GM12878 (cell line): ENCODE results near the gene STX8. TPM values are rescaled to one million over a fixed set of nuclear protein-coding genes. Genes with fewer than 3 reads are reported as not detected.

ENCODE experiments used
- ATAC-seq: fragments of 200-7000 bp; cut with Tn5 transposase; 3 replicates; pipeline ENCODE4 v1.9.1; 2020; ENCODE audit warnings: mild to moderate bottlenecking, moderate library complexity
- BruUV-seq: library from RNA; stranded (reverse); fragments of 400-500 nt; replicated peaks from 2 replicates; lab custom pipeline; 2021; lab: Mats Ljungman, UMichigan
- CTCF ChIA-PET: fragments of 300-600 bp; sonication (Branson Sonifier 250); formaldehyde crosslinking; extraction: SDS; loops from one replicate; lab custom pipeline; 2021; ENCODE audit warnings: inconsistent platforms; lab: Yijun Ruan, JAX
- POLR2A ChIA-PET: fragments of 350-600 bp; formaldehyde crosslinking; extraction: SDS; loops from one replicate; lab custom pipeline; 2021; ENCODE audit warnings: inconsistent platforms; lab: Charles Lee
- RAD21 ChIA-PET: fragments of 300-600 bp; sonication (Branson Sonifier 250); formaldehyde crosslinking; loops from one replicate; lab custom pipeline; 2023; ENCODE audit warnings: antibody characterized with exemption; ENCODE audit not compliant: unreplicated experiment; lab: Charles Lee
- SMC1A ChIA-PET: fragments of 300-600 bp; sonication (Branson Sonifier 250); formaldehyde crosslinking; loops from one replicate; lab custom pipeline; 2023; ENCODE audit not compliant: unreplicated experiment, uncharacterized antibody; lab: Charles Lee
- DNase-seq: peaks from one replicate; pipeline ENCODE4 v3.0.0-alpha.2; 2011; ENCODE audit warnings: low read depth, low spot score
- FAIRE-seq: peaks from 3 replicates; lab custom pipeline; 2011; peaks lifted over from hg19 to GRCh38; lab: Jason Lieb, UNC
- H2AFZ ChIP-seq: 2 replicates; pipeline ENCODE4 v1.6.0; 2011; ENCODE audit warnings: low read depth, low read length, control low read depth; ENCODE audit not compliant: control insufficient read depth
- H3K27ac ChIP-seq: 2 replicates; pipeline ENCODE4 v1.5.1; 2011; ENCODE audit warnings: control low read depth; ENCODE audit not compliant: control insufficient read depth, insufficient read depth
- H3K27me3 ChIP-seq, 2 experiments: replicated peaks in 1 of 2; 2 replicates each; pipeline versions ENCODE4 v1.6.0 to v1.6.1; 2011; ENCODE audit warnings: low read length in 1 of 2; ENCODE audit not compliant: control insufficient read depth in 2 of 2, insufficient read depth in 2 of 2
- H3K36me3 ChIP-seq, 2 experiments: 2 replicates each; pipeline ENCODE4 v1.5.1; 2011; ENCODE audit warnings: low read length in 1 of 2; ENCODE audit not compliant: control insufficient read depth in 2 of 2, insufficient read depth in 2 of 2
- H3K4me1 ChIP-seq: 2 replicates; pipeline ENCODE4 v1.6.1; 2011; ENCODE audit warnings: mild to moderate bottlenecking, low read length, moderate library complexity, mixed read lengths; ENCODE audit not compliant: control insufficient read depth, insufficient read depth
- H3K4me2 ChIP-seq: 2 replicates; pipeline ENCODE4 v1.6.0; 2011; ENCODE audit warnings: control low read depth; ENCODE audit not compliant: control insufficient read depth, insufficient read depth
- H3K4me3 ChIP-seq: fragments of 200-600 bp; sonication (generic); 2 replicates; pipeline ENCODE4 v1.5.1; 2016
- H3K79me2 ChIP-seq: 2 replicates; pipeline ENCODE4 v1.6.0; 2011; ENCODE audit warnings: low read length; ENCODE audit not compliant: control insufficient read depth, insufficient read depth
- H3K9ac ChIP-seq: 2 replicates; pipeline ENCODE4 v1.8.0; 2011; ENCODE audit warnings: low read length, control low read depth, mixed read lengths; ENCODE audit not compliant: control insufficient read depth, insufficient read depth
- H3K9me3 ChIP-seq: replicated peaks from 3 replicates; pipeline ENCODE4 v1.5.1; 2011; ENCODE audit warnings: mild to moderate bottlenecking, low read length; ENCODE audit not compliant: control insufficient read depth, insufficient read depth
- H4K20me1 ChIP-seq: 2 replicates; pipeline ENCODE4 v1.6.0; 2011; ENCODE audit not compliant: control insufficient read depth, insufficient read depth
- ATF3 ChIP-seq: IDR thresholded peaks from 2 replicates; pipeline ENCODE4 v1.6.1; 2011; ENCODE audit warnings: low read depth, mild to moderate bottlenecking, low read length, moderate library complexity, borderline replicate concordance; ENCODE audit errors: extremely low read depth
- HCFC1 ChIP-seq: fragments of 150-350 bp; IDR thresholded peaks from 2 replicates; pipeline ENCODE4 v1.6.1; 2014; ENCODE audit warnings: low read length
- RFX5 ChIP-seq: IDR thresholded peaks from 2 replicates; pipeline ENCODE4 v1.6.1; 2011; ENCODE audit warnings: low read depth, low read length, improper control_type of control experiment
- RUNX3 ChIP-seq: IDR thresholded peaks from 2 replicates; pipeline ENCODE4 v1.6.1; 2012; ENCODE audit warnings: low read length, inconsistent platforms
- ZNF24 ChIP-seq: fragments of 450-650 bp; IDR thresholded peaks from 2 replicates; pipeline ENCODE4 v1.6.1; 2017; ENCODE audit warnings: antibody characterized with exemption, mild to moderate bottlenecking
- WGBS: methylation state at CpG from one replicate; pipeline ENCODE4 v1.1.6; 2016; ENCODE audit warnings: low lambda C conversion rate; ENCODE audit not compliant: insufficient replicate concordance, insufficient coverage; ENCODE audit errors: missing lambda C conversion rate; 5-methylcytosine and 5-hydroxymethylcytosine counted together
- in situ Hi-C: fragments of 300-500 bp; cut with MboI; formaldehyde crosslinking; loops from 9 replicates; pipeline ENCODE4 v1.14.3; 2018; ENCODE audit warnings: mixed read lengths
- intact Hi-C: fragments of 100-400 bp; cut with micrococcal nuclease; formaldehyde crosslinking; loops from one replicate; pipeline ENCODE4 v1.14.2; 2022; ENCODE audit not compliant: unreplicated experiment
- polyA plus RNA-seq, 11 experiments: library from polyadenylated mRNA; depleted of rRNA in 4 of 11; unstranded in 6 of 11; stranded (reverse) in 5 of 11; fragments of >200 nt; fragmentation: Nextera tagmentation in 4 of 11; fragmentation: Illumina TruSeq in 1 of 11; extraction: Ambion mirVana in 4 of 11; extraction: Trizol in 1 of 11; gene quantifications; 1 replicate in 1 of 11; 2 replicates in 10 of 11; pipeline versions ENCODE4 v1.2.1 to v1.2.3, GENCODE V29; 2011 to 2016; ENCODE audit warnings: inconsistent platforms in 2 of 11, missing spikeins in 2 of 11, low read depth in 1 of 11
- total RNA-seq, 4 experiments: library from RNA; depleted of rRNA in 3 of 4; stranded (reverse); fragments of >200 nt in 3 of 4; fragmentation: Illumina TruSeq in 1 of 4; extraction: Trizol in 1 of 4; gene quantifications; 2 replicates each; pipeline versions ENCODE4 v1.2.1 to v1.2.3, GENCODE V29; 2013 to 2021

STX8 gene
- total and polyA plus RNA-seq, 10 of the 15 experiments (the other 5 are each of a cell fraction or from before 2014, with no cell fraction given) = 47.9 to 151 (median 72.9) TPM

- TF ChIP-seq ATF3 = no peak
- no peak for TF ChIP-seq RFX5
These were observed 229.2 kb downstream of the STX8 start (continued) for GRCh38 chr17:9346296-9346926.

- Histone ChIP-seq H3K27me3 (no peaks in the 10 kb centered on the region), H3K4me3 (no peak overlapping the region), H3K9ac (no peak overlapping the region), H3K27ac (no peak overlapping the region), H3K4me1 (peaks cover 5% of the 10 kb centered on the region; the same call in 1 of the 2 replicates), H3K9me3 (no peaks in the 10 kb centered on the region), H3K4me2 (no peak overlapping the region), H2AFZ (no peak overlapping the region), H3K79me2 (no peaks in the 10 kb centered on the region), H4K20me1 (no peaks in the 10 kb centered on the region), H3K36me3 (no peaks in the 10 kb centered on the region)
- in situ Hi-C loops (no loop called here), intact Hi-C loops (no loop called here)
- WGBS = 81% methylated on average over 5 of the region's 5 CpGs
- CTCF ChIA-PET = no interaction called here
- SMC1A ChIA-PET = no interaction called here
- POLR2A ChIA-PET = no interaction called here
- TF ChIP-seq RUNX3 = no peak
- no peak for TF ChIP-seq ZNF24
- no TSS peak for BruUV-seq
- FAIRE-seq (no peak), DNase-seq (no peak), ATAC-seq (no peak)
- RAD21 ChIA-PET = no interaction called here
These were observed 232.1 kb downstream of the STX8 start for GRCh38 chr17:9343516-9343915.

- CTCF ChIA-PET = no interaction called here
- no peak for FAIRE-seq
These were observed 233.4 kb downstream of the STX8 start for GRCh38 chr17:9342225-9342624.

More at GRCh38 chr17:9342225-9342624, 233.4 kb downstream of the STX8 start:
- TF ChIP-seq HCFC1 = no peak
- SMC1A ChIA-PET = interaction anchor here (1.2 kb wide), 1 partner anchor 16 kb away, joined by 3 read pairs; no protein-coding TSS in a partner anchor
- H2AFZ ChIP-seq = no peak overlapping the region
- no peak overlapping the region for H3K9ac ChIP-seq
- no peak overlapping the region for H3K27ac ChIP-seq
- H3K4me2 ChIP-seq = no peak overlapping the region
- H3K9me3 ChIP-seq = no peaks in the 10 kb centered on the region
- H4K20me1 ChIP-seq = no peaks in the 10 kb centered on the region
- ATAC-seq = no peak
- in situ Hi-C loops = no loop called here
- BruUV-seq = no TSS peak
- RAD21 ChIA-PET = no interaction called here
- H3K27me3 ChIP-seq = no peaks in the 10 kb centered on the region
- intact Hi-C loops = no loop called here
- H3K79me2 ChIP-seq = no peaks in the 10 kb centered on the region
- 96% methylated on average over 8 of the region's 8 CpGs for WGBS
- POLR2A ChIA-PET = no interaction called here
- H3K4me3 ChIP-seq = no peak overlapping the region
- no peaks in the 10 kb centered on the region for H3K36me3 ChIP-seq
- peaks cover 5% of the 10 kb centered on the region; the same call in 1 of the 2 replicates for H3K4me1 ChIP-seq
- no peak for DNase-seq
